ENCODE data around the gene TRIM62.
"Not testable (repeated sequence)": the region's sequence is repeated elsewhere in the genome, so short reads cannot be mapped to it uniquely, and the experiment has no call there.

TRIM62 gene

DNA sequence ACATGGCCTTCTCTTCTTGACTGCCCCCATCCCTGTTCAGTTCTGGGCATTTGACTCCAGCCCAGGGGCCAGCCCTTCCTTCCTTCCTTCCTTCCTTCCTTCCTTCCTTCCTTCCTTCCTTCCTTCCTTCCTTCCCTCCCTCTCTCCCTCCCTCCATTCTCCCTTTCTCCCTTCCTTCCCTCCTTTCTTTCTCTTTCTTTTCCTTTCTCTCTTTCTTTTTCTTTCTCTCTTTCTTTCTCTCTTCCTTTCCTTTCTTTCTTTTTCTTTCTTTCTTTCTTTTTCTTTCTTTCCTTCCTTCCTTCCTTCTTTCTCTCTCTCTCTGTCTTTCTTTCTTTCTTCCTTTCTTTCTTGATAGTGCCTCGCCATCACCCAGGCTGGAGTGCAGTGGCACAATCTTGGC lies 45.8 kb downstream of the TRIM62 start:
- not testable (repeated sequence) for H3K9me3 ChIP-seq (ENCODE audit: control insufficient read depth in 2 of 2, low read length in 2 of 2); H3K9ac ChIP-seq (ENCODE audit: low read length in 2 of 2); H3K27me3 ChIP-seq (ENCODE audit: control insufficient read depth in 1 of 2, insufficient read depth in 2 of 2, low read length in 2 of 2); H3K36me3 ChIP-seq (ENCODE audit: control insufficient read depth in 2 of 2, insufficient read depth in 2 of 2, low read length in 2 of 2); H3K27ac ChIP-seq (ENCODE audit: low read length); H3K4me3 ChIP-seq (ENCODE audit: low read length in 2 of 2); H3K4me1 ChIP-seq (ENCODE audit: control insufficient read depth, insufficient read depth, low read length)

DNA sequence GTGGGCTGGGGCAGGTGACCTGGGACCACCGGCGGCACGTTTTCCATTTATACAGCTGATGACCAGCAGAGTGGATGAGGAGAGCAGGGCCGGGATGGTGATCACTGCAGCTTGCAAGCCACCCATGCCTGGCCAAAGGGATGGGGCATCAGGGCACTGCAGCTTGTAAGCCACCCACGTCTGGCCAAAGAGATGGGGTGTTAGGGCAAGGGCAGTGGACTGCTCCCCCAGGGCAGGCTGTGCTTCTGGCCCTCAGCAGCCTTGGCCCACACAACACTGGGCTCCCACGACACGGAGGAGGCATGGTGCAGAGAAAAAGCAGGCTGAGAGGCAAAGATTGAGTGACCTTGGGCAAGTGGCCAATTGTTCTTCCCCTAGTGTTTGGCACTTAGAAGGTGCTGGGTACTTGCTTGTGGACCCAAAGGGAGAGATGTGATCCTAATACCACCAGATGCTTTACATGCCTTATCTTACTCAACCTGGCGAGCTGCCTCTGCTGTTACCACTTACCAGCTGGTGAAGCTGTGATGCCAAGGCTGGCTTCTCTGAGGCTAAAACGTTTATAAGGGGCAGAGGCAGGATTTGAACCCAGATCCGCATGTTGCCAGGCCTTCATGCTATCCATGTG lies 48.3 kb downstream of the TRIM62 start:
- H3K4me3 ChIP-seq (ENCODE audit: low read length in 2 of 2) = no peak overlapping the region
- no peaks in the 10 kb centered on the region for H3K27me3 ChIP-seq (ENCODE audit: control insufficient read depth in 1 of 2, insufficient read depth in 2 of 2, low read length in 2 of 2)
- H3K9me3 ChIP-seq (ENCODE audit: control insufficient read depth in 2 of 2, low read length in 2 of 2) = no peaks in the 10 kb centered on the region
- H3K4me1 ChIP-seq (ENCODE audit: control insufficient read depth, insufficient read depth, low read length) = no peaks in the 10 kb centered on the region
- H3K36me3 ChIP-seq (ENCODE audit: control insufficient read depth in 2 of 2, insufficient read depth in 2 of 2, low read length in 2 of 2) = peaks cover 0 to 2% of the 10 kb centered on the region in 2 donors
- H3K27ac ChIP-seq (ENCODE audit: low read length) = no peak overlapping the region
- no peak overlapping the region for H3K9ac ChIP-seq (ENCODE audit: low read length in 2 of 2)

DNA sequence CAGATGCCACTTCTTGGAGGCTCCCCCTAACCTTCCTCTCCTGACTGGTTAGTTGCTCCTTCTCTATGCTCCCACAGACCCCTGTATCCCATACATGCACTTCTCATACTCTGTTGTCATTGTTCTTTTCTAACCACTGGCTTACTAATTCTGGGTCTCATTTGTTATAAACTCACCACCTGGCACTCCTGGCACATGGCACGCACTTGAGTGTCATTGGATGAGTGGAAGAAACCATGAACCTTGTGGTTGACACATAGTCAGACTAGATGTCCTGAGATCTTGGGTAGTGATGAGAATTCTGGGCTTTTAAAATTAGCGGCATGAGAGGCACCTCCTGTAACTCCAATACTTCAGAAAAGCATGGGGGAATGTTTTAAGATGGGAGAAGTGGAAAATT lies 49.3 kb downstream of the TRIM62 start:
- Histone ChIP-seq H3K27ac (ENCODE audit: low read length) (no peak overlapping the region), H3K4me3 (ENCODE audit: low read length in 2 of 2) (no peak overlapping the region), H3K9ac (ENCODE audit: low read length in 2 of 2) (no peak overlapping the region), H3K4me1 (ENCODE audit: control insufficient read depth, insufficient read depth, low read length) (peaks cover 2% of the 10 kb centered on the region), H3K36me3 (ENCODE audit: control insufficient read depth in 2 of 2, insufficient read depth in 2 of 2, low read length in 2 of 2) (peaks cover 0 to 2% of the 10 kb centered on the region in 2 donors), H3K27me3 (ENCODE audit: control insufficient read depth in 1 of 2, insufficient read depth in 2 of 2, low read length in 2 of 2) (no peaks in the 10 kb centered on the region), H3K9me3 (ENCODE audit: control insufficient read depth in 2 of 2, low read length in 2 of 2) (no peaks in the 10 kb centered on the region)

DNA sequence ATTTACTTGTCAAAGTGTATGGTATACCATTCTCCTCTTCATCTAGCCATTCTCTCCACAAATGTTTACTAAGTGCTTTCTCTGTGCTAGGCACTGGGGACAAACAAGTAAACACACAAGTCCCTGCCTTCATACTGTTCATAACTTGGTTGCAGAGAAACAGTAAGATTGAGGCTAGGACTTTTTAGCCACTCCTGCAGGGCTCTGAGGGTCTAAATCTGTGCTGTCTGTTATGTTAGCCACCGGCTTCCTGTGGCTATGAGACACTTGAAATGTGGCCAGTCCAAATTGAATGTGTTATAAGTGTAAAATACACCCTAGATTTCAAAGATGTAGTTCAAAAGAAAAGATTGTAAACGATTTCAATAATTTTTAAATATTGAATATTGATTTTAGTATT lies 50.7 kb downstream of the TRIM62 start:
- peaks cover 0 to 2% of the 10 kb centered on the region in 2 donors for H3K36me3 ChIP-seq (ENCODE audit: control insufficient read depth in 2 of 2, insufficient read depth in 2 of 2, low read length in 2 of 2)
- no peaks in the 10 kb centered on the region for H3K27me3 ChIP-seq (ENCODE audit: control insufficient read depth in 1 of 2, insufficient read depth in 2 of 2, low read length in 2 of 2)
- no peak overlapping the region for H3K9ac ChIP-seq (ENCODE audit: low read length in 2 of 2)
- H3K9me3 ChIP-seq (ENCODE audit: control insufficient read depth in 2 of 2, low read length in 2 of 2) = no peaks in the 10 kb centered on the region
- no peak overlapping the region for H3K4me3 ChIP-seq (ENCODE audit: low read length in 2 of 2)
- peaks cover 8% of the 10 kb centered on the region for H3K4me1 ChIP-seq (ENCODE audit: control insufficient read depth, insufficient read depth, low read length)
- H3K27ac ChIP-seq (ENCODE audit: low read length) = no peak overlapping the region

DNA sequence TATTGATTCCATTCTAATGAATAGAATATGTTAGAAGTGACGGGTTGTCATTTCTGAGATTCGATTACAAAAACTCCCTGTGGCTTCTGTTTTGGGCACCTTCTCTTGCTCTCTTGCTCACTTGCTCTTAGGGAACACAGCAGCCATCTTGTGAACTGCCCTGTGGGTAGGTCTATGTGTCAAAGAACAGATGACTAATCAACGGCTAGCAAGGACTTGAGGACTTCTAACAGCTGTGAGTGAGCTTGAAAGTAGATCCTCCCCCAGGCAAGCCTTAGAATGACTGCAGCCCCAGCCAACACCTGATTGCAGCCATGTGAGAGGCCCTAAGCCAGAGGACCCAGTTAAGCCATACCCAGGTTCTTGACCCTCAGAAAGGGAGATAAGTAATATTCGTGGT lies 51.5 kb downstream of the TRIM62 start:
- H3K4me1 ChIP-seq (ENCODE audit: control insufficient read depth, insufficient read depth, low read length) = peaks cover 8% of the 10 kb centered on the region
- H3K9me3 ChIP-seq (ENCODE audit: control insufficient read depth in 2 of 2, low read length in 2 of 2) = no peaks in the 10 kb centered on the region
- no peaks in the 10 kb centered on the region for H3K27me3 ChIP-seq (ENCODE audit: control insufficient read depth in 1 of 2, insufficient read depth in 2 of 2, low read length in 2 of 2)
- H3K9ac ChIP-seq (ENCODE audit: low read length in 2 of 2) = no peak overlapping the region
- H3K36me3 ChIP-seq (ENCODE audit: control insufficient read depth in 2 of 2, insufficient read depth in 2 of 2, low read length in 2 of 2) = peaks cover 0 to 2% of the 10 kb centered on the region in 2 donors
- no peak overlapping the region for H3K4me3 ChIP-seq (ENCODE audit: low read length in 2 of 2)
- no peak overlapping the region for H3K27ac ChIP-seq (ENCODE audit: low read length)

DNA sequence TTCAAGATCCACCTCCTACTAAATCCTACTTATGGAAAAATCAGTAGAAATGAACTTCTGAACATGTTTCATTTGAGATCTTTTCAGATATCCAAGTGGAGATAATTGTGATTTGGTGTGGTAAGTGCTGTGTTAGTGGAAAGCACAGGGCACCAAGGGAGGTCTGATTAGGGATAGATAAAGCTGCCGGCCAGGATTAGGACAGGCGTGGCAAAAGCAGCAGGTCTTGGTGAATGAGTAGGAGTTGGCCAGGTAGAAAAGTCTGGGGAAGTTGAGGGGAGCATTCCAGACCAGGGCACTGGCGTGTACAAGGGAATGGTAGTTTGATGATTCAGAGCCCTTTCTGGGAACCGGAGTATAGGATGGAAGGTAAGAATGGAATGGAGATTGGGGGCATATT lies 53.1 kb downstream of the TRIM62 start:
- no peak overlapping the region for H3K9ac ChIP-seq (ENCODE audit: low read length in 2 of 2)
- no peak overlapping the region for H3K4me3 ChIP-seq (ENCODE audit: low read length in 2 of 2)
- peaks cover 8% of the 10 kb centered on the region for H3K4me1 ChIP-seq (ENCODE audit: control insufficient read depth, insufficient read depth, low read length)
- no peaks in the 10 kb centered on the region for H3K9me3 ChIP-seq (ENCODE audit: control insufficient read depth in 2 of 2, low read length in 2 of 2)
- no peak overlapping the region for H3K27ac ChIP-seq (ENCODE audit: low read length)
- H3K36me3 ChIP-seq (ENCODE audit: control insufficient read depth in 2 of 2, insufficient read depth in 2 of 2, low read length in 2 of 2) = peaks cover 0 to 2% of the 10 kb centered on the region in 2 donors
- no peaks in the 10 kb centered on the region for H3K27me3 ChIP-seq (ENCODE audit: control insufficient read depth in 1 of 2, insufficient read depth in 2 of 2, low read length in 2 of 2)

DNA sequence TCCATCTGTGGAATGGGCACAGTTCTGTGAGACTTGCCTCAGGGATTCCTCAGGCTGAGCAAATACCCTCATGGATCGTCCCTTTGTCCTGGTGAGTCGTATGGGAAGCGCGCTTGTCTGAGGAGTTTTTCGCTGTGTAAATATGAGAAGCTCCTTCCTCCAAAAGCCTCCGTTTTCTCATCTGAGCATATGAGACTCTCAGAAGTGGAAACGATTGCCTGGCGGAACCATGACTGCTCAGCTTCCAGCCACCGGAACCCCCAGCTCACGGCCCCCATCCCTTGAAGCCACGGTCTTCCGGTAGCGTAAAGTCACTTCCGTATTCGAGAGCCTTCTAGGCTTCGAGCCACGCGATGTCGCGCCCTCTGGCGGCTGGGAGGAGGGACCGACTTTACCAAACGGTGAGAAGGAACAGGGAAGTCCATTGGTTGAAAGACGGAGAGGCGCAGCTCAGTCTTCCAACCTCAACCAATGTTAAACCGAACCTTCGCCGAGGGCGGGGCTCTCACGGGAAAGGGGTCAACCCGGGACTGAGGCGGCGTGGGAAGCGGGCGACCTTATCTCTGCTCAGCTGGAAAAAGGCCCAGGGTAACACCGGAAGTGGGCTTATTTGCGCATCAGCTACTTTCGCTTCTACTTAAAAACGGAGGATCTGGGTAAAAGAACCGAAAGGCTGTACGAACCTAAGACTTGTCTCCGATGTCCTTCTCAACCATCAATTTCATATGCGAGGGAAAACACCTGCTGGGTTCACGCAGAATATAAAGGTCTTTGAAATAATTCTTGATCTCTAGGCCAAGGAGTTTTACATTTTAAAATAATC lies 54.6 kb downstream of the TRIM62 start:
- H3K4me1 ChIP-seq (ENCODE audit: control insufficient read depth, insufficient read depth, low read length) = peaks cover 8% of the 10 kb centered on the region
- peak overlapping the region; percentile 88 for H3K27ac ChIP-seq (ENCODE audit: low read length)
- no peaks in the 10 kb centered on the region for H3K9me3 ChIP-seq (ENCODE audit: control insufficient read depth in 2 of 2, low read length in 2 of 2)
- no peaks in the 10 kb centered on the region for H3K27me3 ChIP-seq (ENCODE audit: control insufficient read depth in 1 of 2, insufficient read depth in 2 of 2, low read length in 2 of 2)
- H3K9ac ChIP-seq (ENCODE audit: low read length in 2 of 2) = peak overlapping the region; percentile 79 to 98
- peak overlapping the region; percentile 85 to 99 for H3K4me3 ChIP-seq (ENCODE audit: low read length in 2 of 2)
- H3K36me3 ChIP-seq (ENCODE audit: control insufficient read depth in 2 of 2, insufficient read depth in 2 of 2, low read length in 2 of 2) = no peaks in the 10 kb centered on the region

DNA sequence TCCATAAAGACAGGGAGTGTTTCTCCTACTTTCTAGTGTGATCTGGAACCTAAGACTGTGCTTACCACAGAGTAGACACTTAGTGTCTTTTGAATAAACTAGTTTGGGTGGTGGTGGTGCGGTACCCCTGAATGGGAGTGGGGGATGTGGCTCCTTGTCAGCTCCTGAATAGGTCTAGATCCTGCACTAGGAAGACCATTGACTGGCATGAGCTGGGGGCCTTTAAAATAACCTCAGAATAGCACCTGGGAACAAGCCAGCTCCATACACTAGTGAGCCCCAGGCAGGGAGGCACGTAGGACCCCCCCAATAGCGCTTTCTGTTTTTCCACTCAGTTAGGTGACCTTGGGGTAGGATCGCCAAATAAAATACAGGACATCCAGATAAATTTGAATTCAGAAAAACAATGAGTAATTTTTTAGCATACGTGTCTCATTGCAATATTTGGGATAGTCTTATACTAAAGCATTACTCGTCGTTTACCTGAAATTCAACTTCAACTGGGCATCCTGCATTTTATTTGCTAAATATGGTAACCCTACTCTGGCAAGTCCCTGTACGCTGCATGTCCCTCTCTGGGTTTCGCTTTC lies 55.3 kb downstream of the TRIM62 start:
- Histone ChIP-seq H3K36me3 (ENCODE audit: control insufficient read depth in 2 of 2, insufficient read depth in 2 of 2, low read length in 2 of 2) (no peaks in the 10 kb centered on the region), H3K9ac (ENCODE audit: low read length in 2 of 2) (peak overlapping the region; percentile 79 to 98), H3K27me3 (ENCODE audit: control insufficient read depth in 1 of 2, insufficient read depth in 2 of 2, low read length in 2 of 2) (no peaks in the 10 kb centered on the region), H3K9me3 (ENCODE audit: control insufficient read depth in 2 of 2, low read length in 2 of 2) (no peaks in the 10 kb centered on the region), H3K27ac (ENCODE audit: low read length) (peak overlapping the region; percentile 88), H3K4me3 (ENCODE audit: low read length in 2 of 2) (peak overlapping the region; percentile 85 to 99), H3K4me1 (ENCODE audit: control insufficient read depth, insufficient read depth, low read length) (peaks cover 8% of the 10 kb centered on the region)

DNA sequence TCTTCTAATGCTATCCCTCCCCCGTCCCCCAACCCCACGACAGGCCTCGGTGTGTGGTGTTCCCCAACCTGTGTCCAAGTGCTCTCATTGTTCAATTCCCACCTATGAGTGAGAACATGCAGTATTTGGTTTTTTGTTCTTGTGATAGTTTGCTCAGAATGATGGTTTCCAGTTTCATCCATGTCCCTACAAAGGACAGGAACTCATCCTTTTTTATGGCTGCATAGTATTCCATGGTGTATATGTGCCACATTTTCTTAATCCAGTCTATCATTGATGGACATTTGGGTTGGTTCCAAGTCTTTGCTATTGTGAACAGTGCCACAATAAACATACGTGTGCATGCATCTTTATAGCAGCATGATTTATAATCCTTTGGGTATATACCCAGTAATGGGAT lies 57.2 kb downstream of the TRIM62 start:
- not testable (repeated sequence) for H3K9ac ChIP-seq (ENCODE audit: low read length in 2 of 2); H3K4me1 ChIP-seq (ENCODE audit: control insufficient read depth, insufficient read depth, low read length); H3K27me3 ChIP-seq (ENCODE audit: control insufficient read depth in 1 of 2, insufficient read depth in 2 of 2, low read length in 2 of 2); H3K4me3 ChIP-seq (ENCODE audit: low read length in 2 of 2); H3K27ac ChIP-seq (ENCODE audit: low read length); H3K9me3 ChIP-seq (ENCODE audit: control insufficient read depth in 2 of 2, low read length in 2 of 2); H3K36me3 ChIP-seq (ENCODE audit: control insufficient read depth in 2 of 2, insufficient read depth in 2 of 2, low read length in 2 of 2)

DNA sequence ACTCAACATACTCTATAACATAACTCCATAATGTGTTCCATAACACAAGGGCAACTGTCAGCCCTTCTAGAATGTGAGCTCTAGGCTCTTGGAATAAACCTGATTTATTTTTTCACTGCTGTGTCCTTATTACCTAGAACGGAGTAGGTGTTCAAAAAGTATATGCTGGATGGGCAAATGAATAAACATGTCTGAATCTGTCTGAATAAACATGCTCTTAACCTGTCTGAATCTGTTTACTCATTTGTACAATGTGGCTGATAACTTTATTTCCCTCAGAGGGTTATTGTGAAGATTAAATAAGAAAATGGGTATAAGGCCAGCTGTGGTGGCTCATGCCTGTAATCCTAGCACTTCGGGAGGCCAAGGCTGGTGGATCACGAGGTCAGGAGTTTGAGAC lies 58.6 kb downstream of the TRIM62 start:
- Histone ChIP-seq H3K27ac (ENCODE audit: low read length) (no peak overlapping the region), H3K36me3 (ENCODE audit: control insufficient read depth in 2 of 2, insufficient read depth in 2 of 2, low read length in 2 of 2) (no peaks in the 10 kb centered on the region), H3K4me1 (ENCODE audit: control insufficient read depth, insufficient read depth, low read length) (peaks cover 8% of the 10 kb centered on the region), H3K9me3 (ENCODE audit: control insufficient read depth in 2 of 2, low read length in 2 of 2) (no peaks in the 10 kb centered on the region), H3K27me3 (ENCODE audit: control insufficient read depth in 1 of 2, insufficient read depth in 2 of 2, low read length in 2 of 2) (no peaks in the 10 kb centered on the region), H3K4me3 (ENCODE audit: low read length in 2 of 2) (no peak overlapping the region), H3K9ac (ENCODE audit: low read length in 2 of 2) (no peak overlapping the region)

Measured in stomach smooth muscle (tissue), 2 donors.